Right ventricle myocardium superior (tissue), 1 donor: Measurements from ENCODE around the gene GJA1. TPM values are rescaled to one million over a fixed set of nuclear protein-coding genes. Genes with fewer than 3 reads are reported as not detected.

ENCODE experiments used
- ATAC-seq: fragments of 200-7000 bp; cut with Tn5 transposase; one replicate; pipeline ENCODE4 v1.9.1; 2020; ENCODE audit warnings: mild to moderate bottlenecking; ENCODE audit not compliant: poor library complexity
- DNase-seq: peaks from one replicate; pipeline ENCODE4 v3.0.0-alpha.2; 2020
- intact Hi-C: fragments of 100-400 bp; cut with DNase I; formaldehyde crosslinking; loops from one replicate; pipeline ENCODE4 v1.11.2; 2022
- total RNA-seq: library from RNA; stranded (reverse); fragmentation: NEBNext Ultra II Directional; extraction: Animal tissue kit (Norgen Biotek cat#: 25700); gene quantifications from one replicate; pipeline ENCODE4 v1.2.1, GENCODE V29; 2021
- donor health status: DM: no; HTN: yes; CAD: no; lungs with severe emphysema.

The GJA1 gene
- total RNA-seq, 1 donor from 2014 or later: 214 TPM

- intact Hi-C loops: no loop called here
- no peak for ATAC-seq
- DNase-seq: no peak
Measured at GRCh38 chr6:121463087-121463486, 27.6 kb downstream of the GJA1 start.

GRCh38 chr6:121465101-121465500, 29.7 kb downstream of the GJA1 start:
- DNase-seq (no peak), ATAC-seq (no peak)
- intact Hi-C loops: no loop called here

DNA sequence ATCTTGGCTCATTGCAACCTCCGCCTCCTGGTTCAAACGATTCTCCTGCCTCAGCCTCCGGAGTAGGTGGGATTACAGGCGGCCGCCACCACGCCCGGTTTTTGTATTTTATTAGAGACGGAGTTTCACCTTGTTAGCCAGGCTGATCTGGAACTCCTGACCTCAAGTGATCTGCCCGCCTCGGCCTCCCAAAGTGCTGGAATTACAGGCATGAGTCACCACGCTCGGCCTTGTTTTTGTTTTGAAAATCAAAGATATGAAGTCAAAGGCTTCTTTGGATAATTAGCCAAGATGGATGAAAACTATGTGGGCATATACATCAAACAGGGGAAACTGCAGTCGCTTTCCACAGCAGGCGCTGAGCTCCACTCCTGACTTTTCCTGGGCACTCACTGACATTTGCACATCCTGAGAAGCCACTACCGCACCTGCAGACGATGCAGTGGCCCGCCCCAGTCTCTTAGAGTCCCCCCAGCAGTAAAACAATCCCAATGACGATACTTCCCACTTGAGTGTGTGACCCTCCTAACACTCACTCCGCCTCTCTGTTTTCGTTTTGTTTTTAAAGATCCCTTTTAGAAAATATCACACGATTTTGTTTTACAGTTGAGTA, 44.1 kb downstream of the GJA1 start:
- no peak for DNase-seq
- ATAC-seq: no peak
- intact Hi-C loops: no loop called here

DNA sequence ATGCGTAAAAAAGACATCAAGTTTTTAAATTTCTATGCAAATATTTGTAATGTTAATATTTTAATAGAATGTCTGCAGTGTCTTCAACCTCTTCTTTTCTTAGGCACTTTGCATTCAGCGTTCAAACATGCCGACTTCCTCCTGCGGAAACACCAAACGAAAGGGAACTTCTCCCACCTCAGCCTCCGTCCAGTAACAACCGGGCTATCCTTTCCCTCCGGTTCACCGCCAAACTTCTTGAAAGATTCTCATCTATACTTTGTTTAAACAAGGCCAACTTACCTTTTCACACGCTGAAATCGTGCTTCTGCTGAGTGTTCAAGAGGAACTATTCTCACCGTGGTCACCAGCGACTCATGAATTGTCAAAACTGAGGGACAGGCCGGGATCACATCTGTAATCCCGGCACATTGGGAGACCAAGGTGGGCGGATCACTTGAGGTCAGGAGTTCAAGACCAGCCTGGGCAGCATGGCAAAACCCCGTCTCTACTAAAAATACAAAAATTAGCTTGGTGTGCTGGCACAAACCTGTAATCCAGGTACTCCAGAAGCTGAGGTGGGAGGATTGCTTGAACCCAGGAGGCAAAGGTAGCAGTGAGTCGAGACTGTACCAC, 44.8 kb downstream of the GJA1 start:
- intact Hi-C loops: no loop called here
- ATAC-seq: no peak
- DNase-seq: no peak

GRCh38 chr6:121482004-121482693, 46.7 kb downstream of the GJA1 start:
- no peak for ATAC-seq
- intact Hi-C loops: no loop called here
- DNase-seq: no peak

- DNase-seq (no peak), ATAC-seq (no peak)
- intact Hi-C loops: no loop called here
Measured at GRCh38 chr6:121482751-121483150, 47.3 kb downstream of the GJA1 start.

DNA sequence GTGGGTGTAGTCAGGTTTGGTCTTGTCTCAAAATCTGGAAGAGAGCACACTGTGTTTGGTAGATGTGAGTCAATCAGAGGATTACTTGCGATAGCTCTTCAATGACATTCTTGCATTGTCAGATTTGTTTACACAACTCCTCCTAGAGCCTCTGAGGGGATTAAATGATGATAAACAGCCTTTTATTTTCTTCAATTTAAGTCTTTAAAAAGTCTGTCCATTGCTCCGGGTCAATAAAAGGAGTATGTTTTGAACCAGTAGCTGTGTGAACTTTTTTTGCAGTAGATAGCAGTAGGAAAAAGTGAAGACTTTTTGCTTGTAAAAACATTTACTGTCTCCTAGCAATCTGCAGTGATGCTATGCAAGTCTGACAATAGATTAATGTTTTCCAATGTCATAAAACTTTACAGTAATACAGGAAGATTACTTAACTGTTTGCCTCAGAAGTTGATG, 49.9 kb downstream of the GJA1 start:
- no peak for ATAC-seq
- DNase-seq: no peak
- intact Hi-C loops: no loop called here

DNA sequence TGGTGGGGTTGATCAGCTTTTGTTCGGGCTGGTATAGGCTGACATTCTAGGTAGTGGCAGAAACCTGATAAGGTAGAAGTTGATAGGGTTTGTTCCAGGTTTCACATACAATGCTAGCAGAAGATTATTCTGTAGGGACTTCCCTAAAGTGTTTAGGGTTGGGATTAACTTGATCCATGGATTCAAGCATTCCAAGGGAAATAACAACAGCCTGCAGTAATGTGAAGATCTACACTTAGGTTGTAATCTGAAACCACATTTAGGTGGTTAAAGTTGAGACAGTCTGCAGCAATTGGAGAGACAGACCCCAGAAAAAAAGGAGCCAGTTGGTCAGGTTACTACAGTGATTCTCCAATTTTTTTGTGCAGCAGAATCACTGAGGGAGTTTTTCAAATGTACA, 56.1 kb downstream of the GJA1 start:
- intact Hi-C loops: no loop called here
- no peak for ATAC-seq
- no peak for DNase-seq

GRCh38 chr6:121492536-121492935, 57.1 kb downstream of the GJA1 start:
- intact Hi-C loops: no loop called here
- DNase-seq: no peak
- ATAC-seq: no peak

DNA sequence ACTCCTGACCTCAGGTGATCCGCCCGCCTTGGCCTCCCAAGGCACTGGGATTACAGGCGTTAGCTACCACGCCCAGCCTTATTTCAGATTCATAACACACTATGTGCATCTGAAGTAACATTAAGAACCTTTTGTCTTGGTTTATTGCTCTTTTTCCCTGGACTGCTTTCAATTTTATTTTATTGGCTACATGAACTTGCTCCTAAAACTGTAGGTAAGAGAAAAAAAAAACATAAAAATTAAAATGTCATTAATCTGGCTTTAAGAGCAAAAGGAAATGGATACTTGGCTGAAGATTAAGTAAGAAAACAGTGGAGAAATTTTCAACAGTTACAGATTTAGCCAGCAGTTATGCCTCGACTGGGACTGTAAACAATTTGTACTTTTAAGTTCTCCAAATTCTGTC, 62.5 kb downstream of the GJA1 start:
- ATAC-seq (no peak), DNase-seq (no peak)
- intact Hi-C loops: no loop called here

- no peak for ATAC-seq
Measured at GRCh38 chr6:121498481-121499276, 63.2 kb downstream of the GJA1 start.

More at GRCh38 chr6:121498481-121499276, 63.2 kb downstream of the GJA1 start:
- intact Hi-C loops: no loop called here
- DNase-seq: no peak

Other genes starting within 250 kb of the GJA1 start
- 3.9 TPM for gene TBC1D32, start 101.2 kb upstream of the GJA1 start, total RNA-seq